ENCODE results near the gene RET.

DNA sequence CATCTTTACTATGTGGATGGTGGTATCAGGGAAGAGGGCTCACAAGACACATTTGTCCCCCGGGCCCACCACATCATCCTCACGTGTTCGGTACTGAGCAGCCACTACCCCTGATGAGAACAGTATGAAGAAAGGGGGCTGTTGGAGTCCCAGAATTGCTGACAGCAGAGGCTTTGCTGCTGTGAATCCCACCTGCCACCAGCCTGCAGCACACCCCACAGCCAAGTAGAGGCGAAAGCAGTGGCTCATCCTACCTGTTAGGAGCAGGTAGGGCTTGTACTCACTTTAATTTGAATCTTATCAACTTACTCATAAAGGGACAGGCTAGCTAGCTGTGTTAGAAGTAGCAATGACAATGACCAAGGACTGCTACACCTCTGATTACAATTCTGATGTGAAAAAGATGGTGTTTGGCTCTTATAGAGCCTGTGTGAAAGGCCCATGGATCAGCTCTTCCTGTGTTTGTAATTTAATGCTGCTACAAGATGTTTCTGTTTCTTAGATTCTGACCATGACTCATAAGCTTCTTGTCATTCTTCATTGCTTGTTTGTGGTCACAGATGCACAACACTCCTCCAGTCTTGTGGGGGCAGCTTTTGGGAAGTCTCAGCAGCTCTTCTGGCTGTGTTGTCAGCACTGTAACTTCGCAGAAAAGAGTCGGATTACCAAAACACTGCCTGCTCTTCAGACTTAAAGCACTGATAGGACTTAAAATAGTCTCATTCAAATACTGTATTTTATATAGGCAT is 52.3 kb downstream of the RET start:
- TF ChIP-seq, protein P1, sequence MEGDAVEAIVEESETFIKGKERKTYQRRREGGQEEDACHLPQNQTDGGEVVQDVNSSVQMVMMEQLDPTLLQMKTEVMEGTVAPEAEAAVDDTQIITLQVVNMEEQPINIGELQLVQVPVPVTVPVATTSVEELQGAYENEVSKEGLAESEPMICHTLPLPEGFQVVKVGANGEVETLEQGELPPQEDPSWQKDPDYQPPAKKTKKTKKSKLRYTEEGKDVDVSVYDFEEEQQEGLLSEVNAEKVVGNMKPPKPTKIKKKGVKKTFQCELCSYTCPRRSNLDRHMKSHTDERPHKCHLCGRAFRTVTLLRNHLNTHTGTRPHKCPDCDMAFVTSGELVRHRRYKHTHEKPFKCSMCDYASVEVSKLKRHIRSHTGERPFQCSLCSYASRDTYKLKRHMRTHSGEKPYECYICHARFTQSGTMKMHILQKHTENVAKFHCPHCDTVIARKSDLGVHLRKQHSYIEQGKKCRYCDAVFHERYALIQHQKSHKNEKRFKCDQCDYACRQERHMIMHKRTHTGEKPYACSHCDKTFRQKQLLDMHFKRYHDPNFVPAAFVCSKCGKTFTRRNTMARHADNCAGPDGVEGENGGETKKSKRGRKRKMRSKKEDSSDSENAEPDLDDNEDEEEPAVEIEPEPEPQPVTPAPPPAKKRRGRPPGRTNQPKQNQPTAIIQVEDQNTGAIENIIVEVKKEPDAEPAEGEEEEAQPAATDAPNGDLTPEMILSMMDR (IDR thresholded peaks at IDR 0.05; ENCODE audit: insufficient read depth, low read length, poor library complexity, severe bottlenecking) = no peak
- TF ChIP-seq EZH2phosphoT487 (conservative IDR thresholded peaks at IDR 0.05; ENCODE audit: low read length) = no peak

All from SU-DHL-6 (cell line).